ENCODE results near the gene PRKCQ. TPM values are rescaled to one million over a fixed set of nuclear protein-coding genes. Genes with fewer than 3 reads are reported as not detected.

The PRKCQ gene
- total and polyA plus RNA-seq, 2 of the 8 experiments (the other 6 are each of a cell fraction or from before 2014, with no cell fraction given): 9.1 to 22.6 TPM

- H3K9me3 ChIP-seq (ENCODE audit: insufficient read depth in 2 of 2, low read depth in 1 of 2, low read length in 1 of 2): no peaks in the 10 kb centered on the region
- no peak overlapping the region for H4K8ac ChIP-seq (ENCODE audit: extremely low read depth, insufficient read depth, low read length)
- H3K79me2 ChIP-seq (ENCODE audit: control insufficient read depth in 1 of 2, insufficient read depth in 2 of 2, low read length in 2 of 2): no peaks in the 10 kb centered on the region
- ChIA-PET POLR2A (ENCODE audit: partially characterized antibody) (no interaction called here), CTCF (ENCODE audit: partially characterized antibody) (interaction anchor here (0.7 to 1.9 kb wide), 10 partner anchors 9 to 561 kb away, joined by 3 to 11 read pairs (median 3); no protein-coding TSS in a partner anchor)
- H2BK12ac ChIP-seq (ENCODE audit: low read depth, low read length): no peak overlapping the region
- no peaks in the 10 kb centered on the region; a peak in 1 of 7 replicates for H3K4me1 ChIP-seq (replicated peaks in 1 of 4; ENCODE audit: control insufficient read depth in 3 of 4, insufficient read depth in 4 of 4, low read length in 3 of 4)
- H2BK120ac ChIP-seq (replicated peaks; ENCODE audit: low read depth, low read length): no peak overlapping the region
- H3K14ac ChIP-seq (ENCODE audit: insufficient read length): no peak overlapping the region
- no peak overlapping the region for H3K4me3 ChIP-seq (ENCODE audit: extremely low read depth in 1 of 4, insufficient read depth in 2 of 4, low read depth in 3 of 4, low read length in 4 of 4)
- no peak overlapping the region for H3K4ac ChIP-seq (replicated peaks; ENCODE audit: insufficient read length, low read depth, low read length)
- no peak overlapping the region for H2BK20ac ChIP-seq (ENCODE audit: low read length)
- H2BK15ac ChIP-seq (ENCODE audit: low read length): no peak overlapping the region
- no peak overlapping the region for H2AK5ac ChIP-seq (ENCODE audit: low read depth, low read length)
- FAIRE-seq (no peak), DNase-seq (ENCODE audit: low read depth in 1 of 2, low spot score in 2 of 2) (no peak)
- H3K9ac ChIP-seq (replicated peaks in 1 of 4; ENCODE audit: extremely low read depth in 1 of 4, low read depth in 3 of 4, low read length in 3 of 4): no peak overlapping the region
- no peak overlapping the region for H3K56ac ChIP-seq (replicated peaks; ENCODE audit: insufficient read length, low read depth, low read length)
- no peak overlapping the region for H4K5ac ChIP-seq (ENCODE audit: insufficient read length, low read depth, low read length)
- no peak overlapping the region for H4K91ac ChIP-seq (replicated peaks; ENCODE audit: insufficient read length, low read length)
- H2AFZ ChIP-seq (ENCODE audit: low read length): no peak overlapping the region
- no peak overlapping the region for H3K4me2 ChIP-seq (ENCODE audit: insufficient read depth in 1 of 2, low read depth in 2 of 2, low read length in 2 of 2)
- no peak overlapping the region for H3K18ac ChIP-seq (ENCODE audit: extremely low read depth, low read length)
- H3K27ac ChIP-seq (ENCODE audit: low read depth, low read length): no peak overlapping the region
- 89 to 100% methylated on average over 1 to 2 of the region's 2 CpGs for WGBS, 2 experiments (ENCODE audit: extremely low coverage in 1 of 2, insufficient coverage in 1 of 2, insufficient read length in 1 of 2, insufficient replicate concordance in 2 of 2, low coverage in 1 of 2, low lambda C conversion rate in 2 of 2, missing lambda C conversion rate in 1 of 2)
- no peaks in the 10 kb centered on the region for H3K27me3 ChIP-seq (replicated peaks in 1 of 4; ENCODE audit: control insufficient read depth in 3 of 4, extremely low read depth in 1 of 4, insufficient read depth in 3 of 4, low read length in 3 of 4)
- no peak overlapping the region for H3K23ac ChIP-seq (ENCODE audit: insufficient read length)
- H2BK5ac ChIP-seq (ENCODE audit: low read depth, low read length): no peak overlapping the region
- H3K36me3 ChIP-seq (ENCODE audit: control insufficient read depth in 2 of 4, insufficient read depth in 4 of 4, low read length in 3 of 4): no peaks in the 10 kb centered on the region
- H3K79me1 ChIP-seq (ENCODE audit: low read depth, low read length): no peaks in the 10 kb centered on the region
- peaks cover 2% of the 10 kb centered on the region; the same call in 1 of the 2 replicates for H3K23me2 ChIP-seq (ENCODE audit: low read depth, low read length)
- H4K20me1 ChIP-seq (replicated peaks in 1 of 2; ENCODE audit: control insufficient read depth in 1 of 2, insufficient read depth in 2 of 2, low read length in 2 of 2): no peaks in the 10 kb centered on the region
- TF ChIP-seq RBBP5 (IDR thresholded peaks at IDR 0.05; ENCODE audit: borderline replicate concordance, low read depth, low read length): no peak
- no peak for TF ChIP-seq ATF2 (IDR thresholded peaks at IDR 0.05; ENCODE audit: low read length)
- no peak for TF ChIP-seq POLR2AphosphoS5 (IDR thresholded peaks at IDR 0.05; ENCODE audit: low read depth, low read length)
- no peak for TF ChIP-seq CTCF (IDR thresholded peaks at IDR 0.05; ENCODE audit: control extremely low read depth in 1 of 3, insufficient read depth in 1 of 3, low read depth in 1 of 3, low read length in 3 of 3)
- TF ChIP-seq CREB1 (IDR thresholded peaks at IDR 0.05): no peak
- TF ChIP-seq ATF3 (IDR thresholded peaks at IDR 0.05; ENCODE audit: insufficient read depth, low read depth, low read length): no peak
- TF ChIP-seq TCF12 (IDR thresholded peaks at IDR 0.05; ENCODE audit: low read depth, low read length): no peak
- no peak for TF ChIP-seq MAX (IDR thresholded peaks at IDR 0.05)
- no peak for TF ChIP-seq SIX5 (IDR thresholded peaks at IDR 0.05; ENCODE audit: low read depth, low read length)
Observed at GRCh38 chr10:6418613-6419216, 161.4 kb downstream of the PRKCQ start.
